Hepatocyte (in vitro differentiated cells): ENCODE measurements around the gene DYSF. TPM values are rescaled to one million over a fixed set of nuclear protein-coding genes. Genes with fewer than 3 reads are reported as not detected.

Experiments
- DNase-seq: peaks from one replicate; pipeline ENCODE4 v3.0.0-alpha.2; 2016; ENCODE audit warnings: low spot score
- H2AFZ ChIP-seq: fragments of 200-600 bp; sonication (generic); 2 replicates; pipeline ENCODE4 v1.6.0; 2016; ENCODE audit warnings: antibody characterized with exemption, mild to moderate bottlenecking
- H3K27ac ChIP-seq: fragments of 200-600 bp; sonication (generic); 2 replicates; pipeline ENCODE4 v1.5.1; 2016; ENCODE audit warnings: mild to moderate bottlenecking
- H3K27me3 ChIP-seq: fragments of 200-600 bp; sonication (generic); 2 replicates; pipeline ENCODE4 v1.6.1; 2016
- H3K36me3 ChIP-seq: fragments of 200-600 bp; sonication (generic); replicated peaks from 2 replicates; pipeline ENCODE4 v1.5.1; 2016; ENCODE audit warnings: low read depth; ENCODE audit not compliant: insufficient read depth
- H3K4me1 ChIP-seq: fragments of 200-600 bp; sonication (generic); 2 replicates; pipeline ENCODE4 v1.5.1; 2016; ENCODE audit warnings: mild to moderate bottlenecking, moderate library complexity; ENCODE audit not compliant: insufficient read depth
- H3K4me2 ChIP-seq: fragments of 200-600 bp; sonication (generic); 2 replicates; pipeline ENCODE4 v1.6.0; 2016
- H3K4me3 ChIP-seq: fragments of 200-600 bp; sonication (generic); 2 replicates; pipeline ENCODE4 v1.5.1; 2016; ENCODE audit warnings: mild to moderate bottlenecking
- H3K79me2 ChIP-seq: fragments of 200-600 bp; sonication (generic); 2 replicates; pipeline ENCODE4 v1.6.0; 2017; ENCODE audit warnings: mild to moderate bottlenecking
- H3K9me2 ChIP-seq: fragments of 200-600 bp; sonication (generic); replicated peaks from 2 replicates; pipeline ENCODE4 v1.6.0; 2017; ENCODE audit warnings: mild to moderate bottlenecking; ENCODE audit not compliant: insufficient read depth
- H3K9me3 ChIP-seq: fragments of 200-600 bp; sonication (generic); 2 replicates; pipeline ENCODE4 v1.5.1; 2016; ENCODE audit warnings: low read depth, mild to moderate bottlenecking
- H4K20me1 ChIP-seq: fragments of 200-600 bp; sonication (generic); 2 replicates; pipeline ENCODE4 v1.6.0; 2016; ENCODE audit warnings: mild to moderate bottlenecking; ENCODE audit not compliant: insufficient read depth, poor library complexity, severe bottlenecking
- EZH2 ChIP-seq: fragments of 200-600 bp; sonication (generic); IDR thresholded peaks from 2 replicates; pipeline ENCODE4 v1.6.1; 2016; ENCODE audit warnings: antibody characterized with exemption, mild to moderate bottlenecking, borderline replicate concordance
- EZH2phosphoT487 ChIP-seq: fragments of 200-600 bp; sonication (generic); IDR thresholded peaks from one replicate; pipeline ENCODE4 v1.6.1; 2018; ENCODE audit warnings: antibody characterized with exemption, mild to moderate bottlenecking, low read depth, moderate library complexity; ENCODE audit not compliant: unreplicated experiment, severe bottlenecking
- WGBS: methylation state at CpG from one replicate; pipeline ENCODE4 v1.1.6; 2016; ENCODE audit warnings: low lambda C conversion rate; ENCODE audit errors: missing lambda C conversion rate; 5-methylcytosine and 5-hydroxymethylcytosine counted together
- polyA plus RNA-seq: library from polyadenylated mRNA; unstranded; fragments of >200 nt; fragmentation: Nextera tagmentation; extraction: Ambion mirVana; gene quantifications from 2 replicates; pipeline ENCODE4 v1.2.1, GENCODE V29; 2016
- total RNA-seq: library from RNA; depleted of rRNA; stranded (reverse); fragments of >200 nt; gene quantifications from 2 replicates; pipeline ENCODE4 v1.2.3, GENCODE V29; 2014
- TF ChIP-seq, protein P1 (sequence below): fragments of 200-600 bp; sonication (generic); IDR thresholded peaks from 2 replicates; pipeline ENCODE4 v1.5.1; 2016; ENCODE audit warnings: antibody characterized with exemption, mild to moderate bottlenecking; ENCODE audit not compliant: poor library complexity

The DYSF gene
- total and polyA plus RNA-seq, 2 experiments from 2014 or later: 0.25 to 0.90 TPM

DNA sequence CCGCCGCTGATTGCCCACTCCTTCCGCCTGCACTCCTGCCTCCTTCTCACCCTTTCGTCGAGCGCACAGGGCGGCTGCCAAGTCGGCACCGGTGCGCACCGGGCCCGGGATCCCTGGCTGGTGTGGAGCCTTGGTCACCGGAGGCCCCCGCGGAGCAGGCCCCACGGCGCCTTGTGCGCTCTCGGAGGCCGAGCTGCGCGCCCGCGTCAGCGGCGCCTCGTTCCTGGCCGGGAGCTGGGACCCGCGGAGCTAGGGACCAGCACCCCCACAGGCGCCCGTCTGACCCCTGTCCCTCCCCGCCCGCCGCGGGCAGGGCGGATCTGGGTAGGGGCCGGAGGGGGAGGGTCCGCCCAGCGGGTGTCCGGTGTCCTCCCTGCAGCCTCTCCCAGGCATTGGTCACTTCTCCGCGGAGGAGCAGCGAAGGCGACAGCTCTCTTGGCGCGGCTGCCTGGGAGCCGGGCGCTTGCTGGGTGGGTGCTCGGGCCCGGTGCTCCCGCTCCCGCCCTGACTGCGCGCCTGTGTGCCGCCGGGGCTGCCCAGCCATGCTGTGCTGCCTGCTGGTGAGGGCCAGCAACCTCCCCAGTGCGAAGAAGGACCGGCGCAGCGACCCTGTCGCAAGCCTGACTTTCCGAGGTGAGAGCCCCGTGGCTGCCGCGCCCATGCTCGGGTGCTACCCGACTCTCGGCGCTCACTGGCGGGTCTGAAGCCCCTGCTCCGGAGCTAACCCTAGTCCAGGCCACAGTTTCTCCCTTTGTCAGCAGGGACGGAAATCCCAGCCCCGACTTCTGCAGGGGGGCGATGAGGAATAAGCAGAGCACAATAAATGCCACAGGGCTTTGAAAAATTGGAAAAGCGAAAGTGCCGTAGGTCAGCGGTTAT, 13.2 kb downstream of the DYSF start:
- Histone ChIP-seq H3K4me1 (no peaks in the 10 kb centered on the region), H3K9me2 (no peaks in the 10 kb centered on the region), H3K9me3 (no peaks in the 10 kb centered on the region), H4K20me1 (no peaks in the 10 kb centered on the region), H3K4me3 (peak overlapping the region; percentile 31), H3K4me2 (peak overlapping the region; percentile 99), H3K27ac (no peak overlapping the region), H3K27me3 (peaks cover 70% of the 10 kb centered on the region), H3K36me3 (no peaks in the 10 kb centered on the region), H3K79me2 (no peaks in the 10 kb centered on the region), H2AFZ (peak overlapping the region; percentile 71)
- WGBS: under 1% methylated on average over 56 of the region's 78 CpGs
- TF ChIP-seq, protein P1, sequence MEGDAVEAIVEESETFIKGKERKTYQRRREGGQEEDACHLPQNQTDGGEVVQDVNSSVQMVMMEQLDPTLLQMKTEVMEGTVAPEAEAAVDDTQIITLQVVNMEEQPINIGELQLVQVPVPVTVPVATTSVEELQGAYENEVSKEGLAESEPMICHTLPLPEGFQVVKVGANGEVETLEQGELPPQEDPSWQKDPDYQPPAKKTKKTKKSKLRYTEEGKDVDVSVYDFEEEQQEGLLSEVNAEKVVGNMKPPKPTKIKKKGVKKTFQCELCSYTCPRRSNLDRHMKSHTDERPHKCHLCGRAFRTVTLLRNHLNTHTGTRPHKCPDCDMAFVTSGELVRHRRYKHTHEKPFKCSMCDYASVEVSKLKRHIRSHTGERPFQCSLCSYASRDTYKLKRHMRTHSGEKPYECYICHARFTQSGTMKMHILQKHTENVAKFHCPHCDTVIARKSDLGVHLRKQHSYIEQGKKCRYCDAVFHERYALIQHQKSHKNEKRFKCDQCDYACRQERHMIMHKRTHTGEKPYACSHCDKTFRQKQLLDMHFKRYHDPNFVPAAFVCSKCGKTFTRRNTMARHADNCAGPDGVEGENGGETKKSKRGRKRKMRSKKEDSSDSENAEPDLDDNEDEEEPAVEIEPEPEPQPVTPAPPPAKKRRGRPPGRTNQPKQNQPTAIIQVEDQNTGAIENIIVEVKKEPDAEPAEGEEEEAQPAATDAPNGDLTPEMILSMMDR: no peak
- TF ChIP-seq EZH2phosphoT487 (no peak), EZH2 (peak; percentile 60)
- peak; percentile 25 for DNase-seq

DNA sequence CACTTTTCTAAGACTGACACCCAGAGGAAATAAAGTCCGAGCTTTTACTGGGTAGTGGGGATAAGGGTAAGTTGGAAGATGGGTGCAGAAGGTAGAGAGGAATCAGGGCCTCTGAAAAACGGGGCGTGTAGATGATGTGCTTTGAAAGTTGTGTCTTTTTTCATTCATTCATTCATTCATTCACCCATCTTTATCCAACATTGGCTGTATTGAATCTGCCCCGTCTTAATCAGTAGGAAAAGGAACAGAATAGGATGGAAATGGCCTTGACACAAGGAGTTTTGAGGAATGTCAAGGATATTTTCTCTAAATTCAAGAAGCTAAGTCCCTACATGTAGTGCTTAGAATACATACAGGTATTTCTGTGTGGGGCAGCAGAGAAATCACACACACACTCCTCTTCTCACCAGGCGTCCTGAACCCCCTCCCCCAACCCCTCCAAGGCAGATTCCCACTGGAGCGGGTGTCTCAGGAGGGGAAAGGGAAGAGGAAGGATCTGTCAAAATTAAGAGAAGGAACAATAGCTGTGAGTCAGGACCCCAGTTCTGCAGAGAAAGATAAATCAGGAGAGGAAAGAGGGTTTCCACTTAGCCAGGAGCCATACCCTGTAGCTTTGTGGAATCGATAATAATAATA, 13.9 kb downstream of the DYSF start:
- TF ChIP-seq EZH2phosphoT487: no peak
- TF ChIP-seq, protein P1: no peak
- no peak for TF ChIP-seq EZH2
- Histone ChIP-seq H3K27me3 (peaks cover 70% of the 10 kb centered on the region), H2AFZ (peak overlapping the region; percentile 71)

GRCh38 chr2:71468279-71469015, 15.1 kb downstream of the DYSF start:
- Histone ChIP-seq H3K4me2 (no peak overlapping the region), H3K79me2 (no peaks in the 10 kb centered on the region), H3K4me1 (no peaks in the 10 kb centered on the region), H3K4me3 (no peak overlapping the region), H3K9me3 (no peaks in the 10 kb centered on the region), H3K27me3 (peaks cover 68% of the 10 kb centered on the region), H3K36me3 (no peaks in the 10 kb centered on the region), H4K20me1 (no peaks in the 10 kb centered on the region), H2AFZ (no peak overlapping the region), H3K9me2 (no peaks in the 10 kb centered on the region), H3K27ac (no peak overlapping the region)
- no peak for TF ChIP-seq EZH2phosphoT487
- TF ChIP-seq EZH2: no peak
- TF ChIP-seq, protein P1: no peak
- DNase-seq: no peak
- WGBS: 63% methylated on average over 11 of the region's 11 CpGs

More for the DNA sequence above, 13.9 kb downstream of the DYSF start:
- no peaks in the 10 kb centered on the region for H3K9me3 ChIP-seq
- H3K9me2 ChIP-seq: no peaks in the 10 kb centered on the region
- H4K20me1 ChIP-seq: no peaks in the 10 kb centered on the region
- H3K79me2 ChIP-seq: no peaks in the 10 kb centered on the region
- WGBS: 32% methylated on average over 7 of the region's 7 CpGs
- peak overlapping the region; percentile 99 for H3K4me2 ChIP-seq
- no peak for DNase-seq
- peak overlapping the region; percentile 31 for H3K4me3 ChIP-seq
- H3K36me3 ChIP-seq: no peaks in the 10 kb centered on the region
- H3K27ac ChIP-seq: no peak overlapping the region
- H3K4me1 ChIP-seq: no peaks in the 10 kb centered on the region
